HepG2 (cell line): ENCODE measurements around the gene SLC22A5. TPM values are rescaled to one million over a fixed set of nuclear protein-coding genes. Genes with fewer than 3 reads are reported as not detected.

Experiments used
- ETV5 ChIP-seq: IDR thresholded peaks from 2 replicates; pipeline ENCODE4 v1.6.1; 2018; ENCODE audit warnings: missing biosample characterization, missing genetic modification reagents, inconsistent platforms, borderline replicate concordance
- GATAD1 ChIP-seq: IDR thresholded peaks from 2 replicates; pipeline ENCODE4 v1.6.1; 2016; ENCODE audit warnings: missing genetic modification reagents, missing compliant biosample characterization
- HNF1B ChIP-seq: sonication (generic); formaldehyde crosslinking; IDR thresholded peaks from 2 replicates; pipeline ENCODE4 v1.5.1; 2020; ENCODE audit warnings: mild to moderate bottlenecking, moderate library complexity, missing genetic modification reagents
- ZFP36L1 ChIP-seq: sonication (generic); formaldehyde crosslinking; IDR thresholded peaks from 2 replicates; pipeline ENCODE4 v1.8.0; 2022; ENCODE audit warnings: mild to moderate bottlenecking, missing genetic modification reagents, moderate library complexity
- ZNF407 ChIP-seq: sonication (generic); formaldehyde crosslinking; IDR thresholded peaks from one replicate; pipeline ENCODE4 v1.5.1; 2020; ENCODE audit warnings: mild to moderate bottlenecking, missing genetic modification reagents; ENCODE audit errors: not compliant biosample characterization
- ZNF501 ChIP-seq: sonication (generic); formaldehyde crosslinking; IDR thresholded peaks from 2 replicates; pipeline ENCODE4 v1.5.1; 2020; ENCODE audit warnings: mild to moderate bottlenecking, moderate library complexity, missing genetic modification reagents
- ZNF572 ChIP-seq: sonication (generic); formaldehyde crosslinking; IDR thresholded peaks from 2 replicates; pipeline ENCODE4 v1.5.1; 2020; ENCODE audit warnings: mild to moderate bottlenecking, missing genetic modification reagents
- ZNF614 ChIP-seq: IDR thresholded peaks from 2 replicates; pipeline ENCODE4 v1.6.1; 2018; ENCODE audit warnings: missing biosample characterization, missing genetic modification reagents, inconsistent platforms, borderline replicate concordance
- ZNF619 ChIP-seq: sonication (generic); formaldehyde crosslinking; IDR thresholded peaks from 2 replicates; pipeline ENCODE4 v1.4.0; 2020; ENCODE audit warnings: mild to moderate bottlenecking, missing genetic modification reagents
- ZNF646 ChIP-seq: sonication (generic); formaldehyde crosslinking; IDR thresholded peaks from 2 replicates; pipeline ENCODE4 v1.9.0; 2021; ENCODE audit warnings: mild to moderate bottlenecking, missing genetic modification reagents
- polyA plus RNA-seq, 8 experiments: library from polyadenylated mRNA; depleted of rRNA in 3 of 8; stranded (reverse) in 7 of 8; unstranded in 1 of 8; fragments of >200 nt; fragmentation: Illumina TruSeq in 4 of 8; extraction: Trizol in 4 of 8; gene quantifications; 2 replicates each; pipeline versions ENCODE4 v1.2.1 to v1.2.3, GENCODE V29; 2011 to 2016; ENCODE audit warnings: low read depth in 4 of 8, missing spikeins in 1 of 8, mixed read lengths in 1 of 8; ENCODE audit not compliant: insufficient read depth in 1 of 8
- total RNA-seq, 5 experiments: library from RNA; depleted of rRNA; stranded (reverse); fragments of >200 nt; fragmentation: Illumina TruSeq; extraction: Trizol; gene quantifications; 2 replicates each; pipeline ENCODE4 v1.2.3, GENCODE V29; 2016; ENCODE audit warnings: low read depth in 1 of 5

The SLC22A5 gene
- total and polyA plus RNA-seq, 2 of the 13 experiments (the other 11 are each of a cell fraction or from before 2014, with no cell fraction given): 7.1 to 15.1 TPM

- no peak for TF ChIP-seq HNF1B
- peak; percentile 55; the same call in 1 of the 2 replicates for TF ChIP-seq ETV5 (CRISPR knock-in tag)
- TF ChIP-seq ZNF646 (CRISPR knock-in tag): no peak
- peak; percentile 81; the same call in 1 of the 2 replicates for TF ChIP-seq ZNF619 (CRISPR knock-in tag)
- TF ChIP-seq ZNF614: peak; percentile 68; the same call in 1 of the 2 replicates
- TF ChIP-seq ZNF501 (CRISPR knock-in tag): 0 out of 2 replicates have a peak, but pooled peaks have one; percentile 47
- peak; percentile 40; the same call in 1 of the 2 replicates for TF ChIP-seq GATAD1 (CRISPR knock-in tag)
- no peak for TF ChIP-seq ZNF407 (CRISPR knock-in tag)
- no peak for TF ChIP-seq ZFP36L1 (CRISPR knock-in tag)
- 0 out of 2 replicates have a peak, but pooled peaks have one; percentile 28 for TF ChIP-seq ZNF572 (CRISPR knock-in tag)
Observed at GRCh38 chr5:132386644-132387286, 17.3 kb downstream of the SLC22A5 start (continued).
